IPS-18c (cell line): ENCODE results near the gene MLLT11.

Experiments
- H3K4me3 ChIP-seq: 2 replicates; pipeline ENCODE4 v1.7.0; 2013; ENCODE audit warnings: low read depth, mild to moderate bottlenecking, low read length, moderate library complexity; ENCODE audit not compliant: insufficient read depth
- H3K9me3 ChIP-seq: one replicate; pipeline ENCODE4 v1.6.1; 2013; ENCODE audit warnings: mild to moderate bottlenecking, low read length, moderate library complexity; ENCODE audit not compliant: control insufficient read depth, insufficient read depth

The MLLT11 gene

DNA sequence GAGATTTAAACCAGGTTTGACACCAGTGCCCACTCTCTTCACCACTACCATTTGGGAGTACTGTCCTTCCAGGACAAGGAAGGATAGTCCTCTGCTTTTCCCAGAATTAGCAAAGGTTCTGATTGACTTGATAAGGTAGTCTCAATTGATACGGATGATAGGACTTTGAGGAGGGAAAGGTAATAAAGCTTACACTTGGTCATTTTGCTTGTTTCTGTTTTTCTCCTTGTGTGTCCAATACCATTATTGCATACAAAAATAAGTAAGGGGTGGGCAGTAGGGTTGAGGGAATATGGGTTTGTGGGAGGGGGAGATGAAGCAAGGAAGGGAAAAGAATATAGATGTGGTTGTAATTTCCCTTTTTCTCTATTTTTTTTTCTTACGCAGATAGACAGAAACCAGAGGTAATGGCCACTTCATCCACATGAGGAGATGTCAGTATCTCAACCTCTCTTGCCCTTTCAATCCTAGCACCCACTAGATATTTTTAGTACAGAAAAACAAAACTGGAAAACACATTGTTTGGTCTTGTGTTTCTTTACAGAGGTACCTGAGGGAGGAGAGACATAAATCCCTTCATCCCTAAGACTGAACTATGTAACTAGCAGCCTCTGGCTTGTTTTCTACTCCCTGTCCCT is 10.0 kb upstream of the MLLT11 start:
- H3K4me3 ChIP-seq = no peak overlapping the region

DNA sequence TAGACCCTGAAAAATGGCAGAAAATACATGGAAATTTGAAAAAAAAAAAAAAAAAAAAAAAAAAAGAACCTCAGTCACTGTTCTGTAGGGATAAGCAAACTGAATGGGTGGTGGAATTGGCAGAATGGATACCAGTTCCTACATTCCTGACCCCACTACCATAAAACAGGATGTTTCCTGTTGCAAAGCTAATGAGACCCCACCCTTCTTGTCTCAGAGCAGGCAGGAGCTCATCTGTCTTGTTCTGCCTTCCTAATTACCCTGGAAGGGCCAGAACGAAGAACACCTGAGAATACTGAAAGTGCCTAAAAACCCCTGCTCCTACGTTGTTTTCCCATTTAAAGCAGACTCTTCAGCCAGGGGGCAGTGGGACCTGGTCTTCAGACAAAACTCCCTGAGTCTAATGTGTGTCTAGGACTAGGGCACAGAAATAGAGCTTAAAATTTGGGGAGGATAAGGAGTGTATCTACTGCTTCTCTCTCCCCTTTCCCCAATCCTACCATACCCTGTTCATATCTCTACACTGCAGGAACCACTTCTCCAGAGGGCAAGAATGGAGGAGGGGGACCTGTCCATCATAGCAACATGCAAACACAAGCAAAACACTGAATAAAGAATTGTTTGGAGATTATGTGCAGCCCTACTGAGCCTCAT is 8.7 kb upstream of the MLLT11 start:
- no peak overlapping the region for H3K4me3 ChIP-seq
- no peaks in the 10 kb centered on the region for H3K9me3 ChIP-seq

More for the DNA sequence above, 10.0 kb upstream of the MLLT11 start:
- H3K9me3 ChIP-seq = no peaks in the 10 kb centered on the region

DNA sequence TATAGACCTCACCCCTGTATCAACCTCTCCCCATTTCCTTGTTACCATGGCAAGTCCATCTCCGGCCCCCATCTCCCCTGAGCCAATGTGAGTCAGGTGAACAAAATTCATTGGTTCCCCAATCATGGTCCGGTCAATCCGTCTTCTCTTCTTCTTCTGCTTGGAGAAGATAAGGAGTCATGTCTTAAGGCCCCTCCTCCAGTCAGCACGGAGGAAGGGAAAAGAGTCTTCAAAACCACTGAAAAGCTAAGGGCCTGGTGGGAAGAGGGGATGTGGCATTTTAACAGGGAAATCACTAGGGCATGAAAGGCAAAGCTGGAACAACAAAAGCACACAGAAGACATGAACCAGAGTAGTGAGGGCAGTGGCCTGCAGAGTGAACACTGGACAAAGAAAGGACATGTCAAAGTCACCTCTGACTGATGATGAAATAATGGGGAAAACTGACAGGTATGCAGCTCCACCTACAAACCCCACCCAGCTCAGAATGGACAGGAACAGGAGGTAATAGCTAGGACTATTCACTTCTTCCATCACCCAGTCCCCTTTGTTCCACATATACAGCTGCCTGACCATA is 5.1 kb upstream of the MLLT11 start:
- no peaks in the 10 kb centered on the region for H3K9me3 ChIP-seq

DNA sequence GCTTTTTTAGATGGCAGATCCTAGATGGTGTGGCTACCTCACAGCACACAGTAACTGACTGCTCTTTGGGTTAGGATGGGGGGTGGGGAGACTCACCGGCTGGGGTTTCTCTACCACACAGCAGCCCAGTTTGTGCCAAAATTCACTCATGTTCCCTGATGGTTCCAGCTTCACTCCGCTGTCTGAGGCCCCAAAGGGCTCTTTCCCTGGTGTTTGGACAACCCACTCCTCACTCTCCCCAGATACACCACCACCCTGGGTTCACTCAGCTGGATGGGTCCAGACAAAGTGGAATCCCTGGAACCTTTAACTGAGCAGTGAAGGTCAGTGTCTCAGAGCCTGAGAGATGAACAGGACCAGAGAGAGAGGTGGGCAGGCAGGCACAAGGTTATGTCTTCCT is 4.6 kb upstream of the MLLT11 start:
- Histone ChIP-seq H3K4me3 (no peak overlapping the region), H3K9me3 (no peaks in the 10 kb centered on the region)

More for the DNA sequence above, 5.1 kb upstream of the MLLT11 start:
- H3K4me3 ChIP-seq = no peak overlapping the region

DNA sequence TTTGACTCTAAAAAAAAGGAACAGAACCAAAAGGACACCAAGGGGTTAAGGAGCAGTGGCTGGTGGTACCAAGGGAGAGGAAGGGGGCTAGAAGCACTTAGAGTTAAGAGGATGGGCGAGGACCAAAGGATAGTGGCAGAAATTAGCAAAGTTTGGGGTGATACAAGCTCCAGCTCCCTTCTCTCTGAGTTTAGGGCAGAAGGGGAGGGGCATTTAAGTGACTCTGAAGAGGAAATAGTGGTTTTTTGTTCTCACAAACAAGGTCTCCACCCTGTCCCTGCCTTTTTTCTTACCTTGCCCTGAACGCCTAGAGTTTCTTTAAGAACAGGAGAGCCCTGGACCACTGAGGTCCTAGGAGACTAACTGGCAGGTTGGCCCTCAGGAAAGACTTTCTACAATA is 4.0 kb upstream of the MLLT11 start:
- no peaks in the 10 kb centered on the region for H3K9me3 ChIP-seq
- H3K4me3 ChIP-seq = no peak overlapping the region

DNA sequence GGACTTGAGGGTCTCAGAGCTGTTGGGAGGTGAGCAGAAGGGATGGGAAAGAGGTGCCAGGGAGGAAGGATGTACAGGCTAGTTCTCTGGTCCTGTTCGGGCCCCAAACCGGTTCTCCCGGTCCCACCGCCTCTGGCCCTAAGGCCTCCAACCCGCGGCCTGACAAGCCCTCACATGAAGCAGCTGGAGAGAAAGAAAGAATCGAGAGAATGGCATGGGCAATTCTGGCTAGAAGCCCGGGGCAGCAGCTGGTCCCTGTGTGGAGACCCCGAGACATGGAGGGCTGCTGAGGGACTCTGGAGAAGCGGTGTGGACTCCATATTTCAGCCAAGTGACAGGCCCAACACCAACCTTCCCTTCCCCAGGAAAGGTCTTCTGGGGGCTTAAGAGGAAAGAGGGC is 1.5 kb upstream of the MLLT11 start:
- Histone ChIP-seq H3K9me3 (no peaks in the 10 kb centered on the region), H3K4me3 (peak overlapping the region; percentile 85)

DNA sequence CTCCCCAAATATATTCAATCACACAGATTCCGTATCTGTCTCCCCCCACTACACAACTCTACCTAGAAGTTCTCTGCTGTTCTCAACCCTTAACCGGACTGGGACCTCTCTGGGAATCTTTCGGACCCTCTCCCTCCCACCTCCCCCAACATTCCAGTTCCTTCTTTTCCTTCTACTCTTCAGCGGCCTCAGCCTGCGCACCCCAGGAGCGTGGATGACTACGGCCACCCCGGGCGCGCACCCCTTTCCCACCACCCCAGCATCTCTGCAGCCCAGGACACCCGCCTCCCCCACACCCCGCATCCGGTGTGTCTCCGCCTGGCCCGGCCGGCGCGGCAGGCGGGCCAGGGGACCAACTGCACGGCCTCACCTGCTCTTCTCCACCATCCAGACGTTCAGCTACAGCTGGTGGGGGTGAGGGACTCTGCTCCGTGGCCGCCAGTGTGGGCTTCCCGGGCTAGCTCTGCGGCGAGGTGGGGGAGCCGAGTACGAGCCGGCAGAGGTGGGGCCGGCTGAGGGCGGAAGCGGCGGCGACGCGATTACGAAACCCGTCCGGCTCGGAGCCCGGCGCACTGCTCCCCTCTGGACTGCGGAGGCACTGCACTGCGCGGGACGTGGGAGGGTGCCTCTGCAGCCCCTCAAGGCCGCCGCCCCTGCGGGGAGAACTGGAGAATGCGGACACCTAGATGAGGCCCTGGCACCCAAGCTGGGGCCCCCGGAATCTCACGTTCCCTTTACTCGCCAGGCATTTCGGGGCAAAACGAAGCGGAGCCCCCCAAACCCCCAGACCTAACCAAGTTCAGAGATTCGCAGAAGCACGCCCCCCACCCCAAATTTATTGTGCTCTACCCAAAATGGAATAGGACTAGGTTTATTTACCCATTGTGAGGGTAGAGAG is 839 bp upstream of the MLLT11 start, which contains the start of gene CDC42SE1:
CDC42SE1 (minus strand) TSS at position 514 of the 898 bp plus-strand sequence. CDS start 3,892 bp downstream, outside the sequence.
- peak within 1 kb of the TSS; percentile 85 for H3K4me3 ChIP-seq
- no peaks in the 10 kb centered on the region for H3K9me3 ChIP-seq

DNA sequence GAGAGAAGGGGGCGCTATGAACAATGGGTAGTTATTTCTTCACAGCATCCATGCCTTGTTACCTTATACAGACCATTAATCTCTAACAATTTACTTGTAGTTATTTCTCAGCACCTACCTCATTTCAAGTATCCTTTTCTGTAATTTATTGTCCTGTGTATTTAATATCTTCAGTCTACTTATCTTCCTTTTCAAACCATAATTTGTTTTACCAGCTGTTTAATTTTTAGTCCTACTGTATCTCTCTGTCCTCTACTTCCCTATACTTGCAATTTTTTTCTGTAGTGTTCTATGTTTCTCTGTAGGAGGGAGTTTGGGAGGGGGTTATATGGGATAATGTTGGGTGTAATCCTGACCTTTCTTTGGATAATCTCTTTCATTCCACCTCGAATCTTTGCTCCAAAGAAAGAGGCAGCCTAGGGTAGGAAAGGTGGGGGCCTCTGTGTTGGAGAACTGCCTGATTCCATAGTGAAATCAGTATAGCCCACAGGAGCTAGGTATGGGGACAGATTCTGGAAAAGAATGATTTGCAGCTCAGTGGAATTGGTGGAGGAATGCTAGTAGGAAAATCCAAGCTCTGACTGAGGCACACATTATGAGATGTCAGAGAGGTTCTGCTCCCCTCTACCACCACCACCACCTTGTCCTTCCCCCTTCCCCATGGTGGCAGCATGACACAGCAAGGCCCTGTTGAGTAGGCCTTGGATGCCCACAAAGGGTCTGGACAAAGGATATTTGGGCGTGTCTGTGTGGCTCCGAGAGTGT is 642 bp downstream of the MLLT11 start:
- H3K9me3 ChIP-seq = no peaks in the 10 kb centered on the region
- peak overlapping the region; percentile 85 for H3K4me3 ChIP-seq

DNA sequence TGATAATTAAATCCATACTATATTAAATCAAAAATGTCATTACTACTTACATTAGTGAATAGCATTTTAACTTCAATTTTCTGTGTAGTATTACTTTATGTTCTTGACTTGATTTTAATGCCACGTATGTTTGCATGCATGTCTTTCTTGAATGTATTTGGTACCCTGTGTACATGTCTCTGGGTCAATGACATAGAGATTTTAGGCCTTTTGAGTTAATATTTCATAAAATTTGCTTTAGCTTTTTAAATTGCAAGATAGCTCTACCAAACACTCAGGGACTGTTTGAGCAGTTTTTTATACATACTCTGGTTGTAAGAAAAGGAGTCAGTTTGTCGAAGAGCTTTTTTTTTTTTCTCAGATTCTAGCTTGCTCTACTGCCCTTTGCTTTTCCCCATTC is 1.5 kb downstream of the MLLT11 start:
- Histone ChIP-seq H3K4me3 (no peak overlapping the region), H3K9me3 (no peaks in the 10 kb centered on the region)

DNA sequence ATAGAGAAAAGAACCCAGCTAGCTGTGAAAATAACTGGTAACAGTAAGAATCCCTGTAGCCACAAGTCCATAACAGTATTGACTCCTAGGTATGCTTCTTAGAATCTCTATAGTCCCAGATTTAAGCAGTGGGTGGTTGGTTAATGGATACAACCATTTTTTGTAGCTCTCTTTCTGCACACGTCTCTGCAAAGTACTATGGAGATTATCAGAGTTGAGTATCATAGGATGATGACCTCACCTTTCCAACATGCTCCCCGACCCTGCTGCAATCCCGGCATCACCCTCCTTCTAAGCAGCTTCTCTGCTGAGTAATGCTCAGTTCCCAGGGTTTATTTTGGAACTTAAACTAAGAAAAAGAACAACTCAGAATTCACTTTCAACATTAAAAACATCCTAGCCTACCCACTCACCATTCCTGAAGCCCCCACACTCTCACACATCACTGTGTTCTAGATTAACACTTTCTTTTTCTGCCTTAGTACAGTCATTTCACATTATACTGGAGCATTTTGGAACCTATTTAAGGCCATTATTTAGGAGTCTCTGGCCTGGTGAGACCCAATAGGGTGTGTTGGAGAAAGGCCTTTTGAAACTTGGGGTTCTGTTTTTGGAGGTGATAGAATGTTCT is 2.7 kb downstream of the MLLT11 start:
- H3K4me3 ChIP-seq = no peak overlapping the region
- H3K9me3 ChIP-seq = no peaks in the 10 kb centered on the region

DNA sequence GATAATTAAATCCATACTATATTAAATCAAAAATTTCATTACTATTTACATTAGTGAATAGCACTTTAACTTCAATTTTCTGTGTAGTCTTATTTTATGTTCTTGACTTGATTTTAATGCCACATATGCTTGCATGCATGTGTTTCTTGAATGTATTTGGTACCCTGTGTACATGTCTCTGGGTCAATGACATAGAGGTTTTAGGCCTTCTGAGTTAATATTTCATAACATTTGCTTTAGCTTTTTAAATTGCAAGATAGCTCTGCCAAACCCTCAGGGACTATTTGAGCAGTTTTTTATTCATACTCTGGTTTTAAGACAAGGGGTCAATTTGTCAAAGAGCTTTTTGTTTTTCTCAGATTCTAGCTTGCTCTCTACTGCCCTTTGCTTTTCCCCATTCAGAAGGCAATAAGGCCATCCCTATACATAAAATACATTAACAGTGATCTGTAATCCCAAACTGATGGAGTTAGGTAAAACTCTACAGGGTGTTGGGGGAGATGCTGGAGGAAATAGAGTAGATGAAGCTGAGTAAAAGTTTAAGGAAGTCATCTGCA is 5.0 kb downstream of the MLLT11 start:
- no peak overlapping the region for H3K4me3 ChIP-seq
- H3K9me3 ChIP-seq = no peaks in the 10 kb centered on the region

DNA sequence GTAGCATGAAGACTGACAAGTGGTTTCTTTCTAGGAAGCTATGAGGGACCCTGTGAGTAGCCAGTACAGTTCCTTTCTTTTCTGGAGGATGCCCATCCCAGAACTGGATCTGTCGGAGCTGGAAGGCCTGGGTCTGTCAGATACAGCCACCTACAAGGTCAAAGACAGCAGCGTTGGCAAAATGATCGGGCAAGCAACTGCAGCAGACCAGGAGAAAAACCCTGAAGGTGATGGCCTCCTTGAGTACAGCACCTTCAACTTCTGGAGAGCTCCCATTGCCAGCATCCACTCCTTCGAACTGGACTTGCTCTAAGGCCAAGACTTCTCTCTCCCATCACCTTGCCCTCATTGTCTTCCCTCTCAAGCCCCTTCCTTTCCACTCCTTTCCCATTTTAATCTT is 7.0 kb downstream of the MLLT11 start:
- H3K4me3 ChIP-seq = no peak overlapping the region

DNA sequence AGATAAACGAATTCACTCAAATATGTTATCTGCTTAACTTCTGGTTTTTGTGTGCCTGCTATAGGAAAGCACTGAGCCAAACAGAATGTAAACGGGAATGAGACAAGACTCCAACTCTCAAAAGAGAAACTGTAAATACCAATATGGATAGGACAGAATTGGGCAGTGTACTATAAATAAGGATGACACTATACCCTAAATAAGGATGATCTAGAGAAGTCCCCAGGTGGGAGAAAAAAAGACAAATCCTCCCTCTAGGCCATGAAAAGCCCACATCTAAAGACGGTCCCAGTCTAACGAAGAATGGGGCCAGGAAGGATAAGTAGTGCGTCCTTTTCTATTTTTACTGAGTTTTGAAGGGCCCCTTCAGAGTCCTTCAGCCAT is 8.9 kb downstream of the MLLT11 start:
- no peaks in the 10 kb centered on the region for H3K9me3 ChIP-seq
- no peak overlapping the region for H3K4me3 ChIP-seq

More for the DNA sequence above, 7.0 kb downstream of the MLLT11 start:
- H3K9me3 ChIP-seq = no peaks in the 10 kb centered on the region

DNA sequence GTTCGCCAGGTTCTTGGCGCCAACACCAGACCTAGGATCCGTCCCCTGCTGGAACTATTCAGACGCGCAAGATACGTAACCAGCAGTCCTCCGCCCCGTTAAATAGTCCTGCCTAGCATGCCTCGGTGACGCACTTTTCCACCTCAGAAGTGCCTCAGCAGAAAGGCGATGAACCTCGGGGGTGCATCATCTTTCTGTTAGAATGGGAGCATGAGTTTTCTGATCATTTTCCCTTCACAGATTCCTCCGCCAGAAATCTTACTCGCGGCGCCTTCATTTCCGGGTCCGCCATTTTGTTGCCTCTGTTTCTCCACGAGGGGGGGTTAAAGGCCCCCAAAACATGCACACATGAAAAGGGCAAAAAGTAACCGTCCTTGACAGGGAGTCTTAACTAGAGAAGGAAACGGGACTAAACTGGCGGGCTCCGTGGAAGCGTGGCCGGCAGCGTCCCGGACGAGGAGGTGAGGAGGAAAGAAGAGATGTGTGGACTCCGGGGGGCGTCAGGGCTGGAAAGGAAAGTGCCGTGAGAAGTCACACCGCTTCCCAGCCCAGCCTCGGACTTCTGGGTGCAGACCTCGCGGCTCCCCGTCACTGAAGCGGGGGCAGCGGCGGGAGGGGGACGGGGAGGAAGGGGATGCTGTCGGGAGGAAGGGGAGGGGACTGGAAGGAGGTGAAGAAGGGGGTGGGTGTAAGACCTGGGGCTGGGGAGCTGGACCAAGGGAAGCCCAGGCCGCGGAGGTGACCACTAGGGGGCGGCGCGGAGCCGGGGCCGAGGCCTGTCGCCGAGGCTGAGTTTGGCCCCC is 10.5 kb downstream of the MLLT11 start, which contains the start of gene GABPB2:
GABPB2 (plus strand) TSS at position 288 of the 803 bp plus-strand sequence. CDS start 17,429 bp downstream, outside the sequence.
- Histone ChIP-seq H3K9me3 (no peaks in the 10 kb centered on the region), H3K4me3 (peak within 1 kb of the TSS; percentile 88)

DNA sequence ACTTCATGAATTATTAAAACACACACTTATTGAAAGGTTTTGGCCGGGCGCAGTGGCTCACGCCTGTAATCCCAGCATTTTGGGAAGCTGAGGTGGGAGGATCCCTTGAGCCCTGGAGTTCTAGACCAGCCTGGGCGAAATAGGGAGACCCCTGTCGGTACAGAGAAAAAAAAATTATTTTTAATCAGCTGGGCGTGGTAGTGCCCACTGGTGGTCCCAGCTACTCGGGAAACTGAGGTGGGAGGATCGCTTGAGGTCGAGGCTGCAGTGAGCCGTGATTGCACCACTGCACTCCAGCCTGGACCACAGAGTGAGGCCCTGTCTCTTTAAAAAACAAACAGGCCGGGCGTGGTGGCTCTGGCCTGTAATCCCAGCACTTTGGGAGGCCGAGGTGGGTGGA is 12.0 kb downstream of the MLLT11 start:
- Histone ChIP-seq H3K9me3 (no peaks in the 10 kb centered on the region), H3K4me3 (no peak overlapping the region)
